ENCODE results near the gene NAV2.

NAV2 gene

DNA sequence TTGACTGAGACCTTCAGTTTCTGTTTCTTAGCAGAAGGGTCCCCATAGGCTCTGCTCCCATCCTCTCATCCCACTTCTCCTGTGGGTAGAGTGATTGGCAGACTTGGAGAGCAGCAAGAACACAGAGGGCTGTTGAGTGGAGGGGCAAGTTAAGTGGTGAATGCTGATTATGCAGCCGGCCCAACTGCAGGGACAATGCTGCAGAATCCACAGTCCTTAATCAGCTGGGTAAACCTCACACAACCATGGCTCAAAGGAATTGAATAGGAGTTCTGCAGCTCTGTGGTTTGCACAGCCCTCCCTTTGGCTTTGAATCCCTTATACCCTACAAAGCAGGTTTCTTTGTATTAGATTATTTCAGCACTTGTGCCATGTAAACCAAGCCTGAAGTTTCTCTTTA, 161.1 kb downstream of the NAV2 start:
- TF ChIP-seq OSR1 (CRISPR knock-in tag; IDR thresholded peaks at IDR 0.05), result no peak
- TF ChIP-seq ZC3H10 (CRISPR knock-in tag; IDR thresholded peaks at IDR 0.05), result no peak
- TF ChIP-seq ESRRG (CRISPR knock-in tag; IDR thresholded peaks at IDR 0.05), result no peak
- TF ChIP-seq RARB (CRISPR knock-in tag; IDR thresholded peaks at IDR 0.05), result no peak
- TF ChIP-seq SNAI2 (CRISPR knock-in tag; IDR thresholded peaks at IDR 0.05), result no peak
- TF ChIP-seq GLIS3 (CRISPR knock-in tag; IDR thresholded peaks at IDR 0.05), result no peak
- TF ChIP-seq BACH2 (CRISPR knock-in tag; IDR thresholded peaks at IDR 0.05; ENCODE audit: borderline replicate concordance), result no peak
- TF ChIP-seq ZNF8 (CRISPR knock-in tag; IDR thresholded peaks at IDR 0.05), result no peak
- no peak for TF ChIP-seq ZFP3 (CRISPR knock-in tag; IDR thresholded peaks at IDR 0.05)
- TF ChIP-seq CSDC2 (CRISPR knock-in tag; IDR thresholded peaks at IDR 0.05), result no peak
- no peak for TF ChIP-seq ZNF70 (CRISPR knock-in tag; IDR thresholded peaks at IDR 0.05)
- TF ChIP-seq ZFP30 (CRISPR knock-in tag; IDR thresholded peaks at IDR 0.05), result no peak
- TF ChIP-seq, protein P1, sequence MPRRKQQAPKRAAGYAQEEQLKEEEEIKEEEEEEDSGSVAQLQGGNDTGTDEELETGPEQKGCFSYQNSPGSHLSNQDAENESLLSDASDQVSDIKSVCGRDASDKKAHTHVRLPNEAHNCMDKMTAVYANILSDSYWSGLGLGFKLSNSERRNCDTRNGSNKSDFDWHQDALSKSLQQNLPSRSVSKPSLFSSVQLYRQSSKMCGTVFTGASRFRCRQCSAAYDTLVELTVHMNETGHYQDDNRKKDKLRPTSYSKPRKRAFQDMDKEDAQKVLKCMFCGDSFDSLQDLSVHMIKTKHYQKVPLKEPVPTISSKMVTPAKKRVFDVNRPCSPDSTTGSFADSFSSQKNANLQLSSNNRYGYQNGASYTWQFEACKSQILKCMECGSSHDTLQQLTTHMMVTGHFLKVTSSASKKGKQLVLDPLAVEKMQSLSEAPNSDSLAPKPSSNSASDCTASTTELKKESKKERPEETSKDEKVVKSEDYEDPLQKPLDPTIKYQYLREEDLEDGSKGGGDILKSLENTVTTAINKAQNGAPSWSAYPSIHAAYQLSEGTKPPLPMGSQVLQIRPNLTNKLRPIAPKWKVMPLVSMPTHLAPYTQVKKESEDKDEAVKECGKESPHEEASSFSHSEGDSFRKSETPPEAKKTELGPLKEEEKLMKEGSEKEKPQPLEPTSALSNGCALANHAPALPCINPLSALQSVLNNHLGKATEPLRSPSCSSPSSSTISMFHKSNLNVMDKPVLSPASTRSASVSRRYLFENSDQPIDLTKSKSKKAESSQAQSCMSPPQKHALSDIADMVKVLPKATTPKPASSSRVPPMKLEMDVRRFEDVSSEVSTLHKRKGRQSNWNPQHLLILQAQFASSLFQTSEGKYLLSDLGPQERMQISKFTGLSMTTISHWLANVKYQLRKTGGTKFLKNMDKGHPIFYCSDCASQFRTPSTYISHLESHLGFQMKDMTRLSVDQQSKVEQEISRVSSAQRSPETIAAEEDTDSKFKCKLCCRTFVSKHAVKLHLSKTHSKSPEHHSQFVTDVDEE (CRISPR knock-in tag; IDR thresholded peaks at IDR 0.05), result no peak
- no peak for ATAC-seq

DNA sequence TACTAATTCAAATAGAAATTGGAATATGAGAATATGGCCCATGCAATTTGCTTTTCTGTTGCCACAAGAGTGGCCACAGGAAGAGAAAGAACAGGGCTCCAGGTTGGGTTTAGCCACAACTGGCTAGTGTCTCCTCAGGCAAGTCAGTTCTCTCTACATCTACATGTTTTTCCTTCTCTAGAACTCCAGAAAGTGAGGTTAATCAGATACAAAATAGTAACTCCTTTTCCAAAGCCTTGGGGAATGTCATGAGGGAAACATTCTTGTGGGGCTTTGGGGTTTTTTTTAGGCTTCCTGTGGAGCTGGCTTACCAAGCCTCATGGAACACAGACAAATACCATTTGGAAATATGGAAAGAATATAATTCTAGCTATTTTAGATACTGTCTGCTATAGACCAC, 161.6 kb downstream of the NAV2 start:
- no peak for ATAC-seq
- TF ChIP-seq TOX (CRISPR knock-in tag; IDR thresholded peaks at IDR 0.05; ENCODE audit: borderline replicate concordance) (no peak), SNAI2 (CRISPR knock-in tag; IDR thresholded peaks at IDR 0.05) (no peak), ISL1 (CRISPR knock-in tag; IDR thresholded peaks at IDR 0.05) (no peak), OSR1 (CRISPR knock-in tag; IDR thresholded peaks at IDR 0.05) (no peak)
- TF ChIP-seq, protein P1 (CRISPR knock-in tag; IDR thresholded peaks at IDR 0.05), result no peak
- TF ChIP-seq, protein P2, sequence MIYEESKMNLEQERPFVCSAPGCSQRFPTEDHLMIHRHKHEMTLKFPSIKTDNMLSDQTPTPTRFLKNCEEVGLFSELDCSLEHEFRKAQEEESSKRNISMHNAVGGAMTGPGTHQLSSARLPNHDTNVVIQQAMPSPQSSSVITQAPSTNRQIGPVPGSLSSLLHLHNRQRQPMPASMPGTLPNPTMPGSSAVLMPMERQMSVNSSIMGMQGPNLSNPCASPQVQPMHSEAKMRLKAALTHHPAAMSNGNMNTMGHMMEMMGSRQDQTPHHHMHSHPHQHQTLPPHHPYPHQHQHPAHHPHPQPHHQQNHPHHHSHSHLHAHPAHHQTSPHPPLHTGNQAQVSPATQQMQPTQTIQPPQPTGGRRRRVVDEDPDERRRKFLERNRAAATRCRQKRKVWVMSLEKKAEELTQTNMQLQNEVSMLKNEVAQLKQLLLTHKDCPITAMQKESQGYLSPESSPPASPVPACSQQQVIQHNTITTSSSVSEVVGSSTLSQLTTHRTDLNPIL (CRISPR knock-in tag; IDR thresholded peaks at IDR 0.05; ENCODE audit: low read depth), result no peak
- TF ChIP-seq, protein P3, sequence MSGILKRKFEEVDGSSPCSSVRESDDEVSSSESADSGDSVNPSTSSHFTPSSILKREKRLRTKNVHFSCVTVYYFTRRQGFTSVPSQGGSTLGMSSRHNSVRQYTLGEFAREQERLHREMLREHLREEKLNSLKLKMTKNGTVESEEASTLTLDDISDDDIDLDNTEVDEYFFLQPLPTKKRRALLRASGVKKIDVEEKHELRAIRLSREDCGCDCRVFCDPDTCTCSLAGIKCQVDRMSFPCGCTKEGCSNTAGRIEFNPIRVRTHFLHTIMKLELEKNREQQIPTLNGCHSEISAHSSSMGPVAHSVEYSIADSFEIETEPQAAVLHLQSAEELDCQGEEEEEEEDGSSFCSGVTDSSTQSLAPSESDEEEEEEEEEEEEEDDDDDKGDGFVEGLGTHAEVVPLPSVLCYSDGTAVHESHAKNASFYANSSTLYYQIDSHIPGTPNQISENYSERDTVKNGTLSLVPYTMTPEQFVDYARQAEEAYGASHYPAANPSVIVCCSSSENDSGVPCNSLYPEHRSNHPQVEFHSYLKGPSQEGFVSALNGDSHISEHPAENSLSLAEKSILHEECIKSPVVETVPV (CRISPR knock-in tag; IDR thresholded peaks at IDR 0.05), result no peak
- TF ChIP-seq, protein P4, sequence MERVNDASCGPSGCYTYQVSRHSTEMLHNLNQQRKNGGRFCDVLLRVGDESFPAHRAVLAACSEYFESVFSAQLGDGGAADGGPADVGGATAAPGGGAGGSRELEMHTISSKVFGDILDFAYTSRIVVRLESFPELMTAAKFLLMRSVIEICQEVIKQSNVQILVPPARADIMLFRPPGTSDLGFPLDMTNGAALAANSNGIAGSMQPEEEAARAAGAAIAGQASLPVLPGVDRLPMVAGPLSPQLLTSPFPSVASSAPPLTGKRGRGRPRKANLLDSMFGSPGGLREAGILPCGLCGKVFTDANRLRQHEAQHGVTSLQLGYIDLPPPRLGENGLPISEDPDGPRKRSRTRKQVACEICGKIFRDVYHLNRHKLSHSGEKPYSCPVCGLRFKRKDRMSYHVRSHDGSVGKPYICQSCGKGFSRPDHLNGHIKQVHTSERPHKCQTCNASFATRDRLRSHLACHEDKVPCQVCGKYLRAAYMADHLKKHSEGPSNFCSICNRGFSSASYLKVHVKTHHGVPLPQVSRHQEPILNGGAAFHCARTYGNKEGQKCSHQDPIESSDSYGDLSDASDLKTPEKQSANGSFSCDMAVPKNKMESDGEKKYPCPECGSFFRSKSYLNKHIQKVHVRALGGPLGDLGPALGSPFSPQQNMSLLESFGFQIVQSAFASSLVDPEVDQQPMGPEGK (CRISPR knock-in tag; IDR thresholded peaks at IDR 0.05; ENCODE audit: borderline replicate concordance), result no peak

DNA sequence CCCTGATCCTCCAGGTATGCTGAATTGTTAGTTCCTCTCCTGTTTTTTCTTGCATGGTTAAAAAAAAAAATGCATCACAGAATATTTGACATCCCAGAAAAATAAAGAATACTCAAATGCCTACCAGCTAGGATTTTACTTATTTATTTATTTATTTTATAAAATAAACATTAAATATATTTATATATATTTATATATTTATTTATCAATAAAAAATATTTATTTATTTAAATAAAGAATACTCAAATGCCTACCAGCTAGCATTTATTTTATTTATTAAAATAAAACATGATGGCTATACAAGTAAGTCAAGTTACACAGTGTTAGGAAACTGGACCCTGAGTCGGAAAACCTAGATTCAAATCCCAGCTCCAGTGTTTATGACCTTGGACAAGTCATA, 164.1 kb downstream of the NAV2 start:
- no peak for ATAC-seq
- TF ChIP-seq, protein P2 (CRISPR knock-in tag; IDR thresholded peaks at IDR 0.05; ENCODE audit: low read depth), result no peak
- TF ChIP-seq PPARA (CRISPR knock-in tag; IDR thresholded peaks at IDR 0.05; ENCODE audit: borderline replicate concordance), result no peak
- TF ChIP-seq, protein P1 (CRISPR knock-in tag; IDR thresholded peaks at IDR 0.05), result no peak
- no peak for TF ChIP-seq ARNTL (CRISPR knock-in tag; IDR thresholded peaks at IDR 0.05; ENCODE audit: borderline replicate concordance, low read depth)
- TF ChIP-seq TOX (CRISPR knock-in tag; IDR thresholded peaks at IDR 0.05; ENCODE audit: borderline replicate concordance), result no peak
- TF ChIP-seq ZNF70 (CRISPR knock-in tag; IDR thresholded peaks at IDR 0.05), result no peak
- TF ChIP-seq, protein P4 (CRISPR knock-in tag; IDR thresholded peaks at IDR 0.05; ENCODE audit: borderline replicate concordance), result no peak
- no peak for TF ChIP-seq CSDC2 (CRISPR knock-in tag; IDR thresholded peaks at IDR 0.05)
- TF ChIP-seq TCF4 (CRISPR knock-in tag; IDR thresholded peaks at IDR 0.05; ENCODE audit: borderline replicate concordance), result no peak
- TF ChIP-seq ZC3H10 (CRISPR knock-in tag; IDR thresholded peaks at IDR 0.05), result no peak
- no peak for TF ChIP-seq RARB (CRISPR knock-in tag; IDR thresholded peaks at IDR 0.05)
- TF ChIP-seq ZFP30 (CRISPR knock-in tag; IDR thresholded peaks at IDR 0.05), result no peak

Measured in SK-N-SH treated with all-trans-retinoic acid at 6 μM for 48 hours (cell line).